Heart left ventricle (tissue), 13 donors: Measurements from ENCODE around the gene EYA4.

ENCODE experiments used
- POLR2A ChIP-seq, 2 donors: fragments of 450-650 bp; IDR thresholded peaks; one replicate each; pipeline ENCODE4 v1.6.1; 2017; ENCODE audit warnings: antibody characterized with exemption in 2 of 2, mild to moderate bottlenecking in 2 of 2, moderate library complexity in 2 of 2
- TF ChIP-seq, protein P1 (sequence below), 12 donors: fragments of 200-600 bp; sonication (generic) in 4 of 12; IDR thresholded peaks; one replicate each; pipeline versions ENCODE4 v1.5.0 to v1.8.0; 2018 to 2022; ENCODE audit warnings: antibody characterized with exemption in 12 of 12, mild to moderate bottlenecking in 5 of 12
- donor health status: ischemic (EF 13 %, LVEDD 7.1; RV severe dilation, severe dysfunction).
- donor health status: DM: no; HTN: yes; CAD: no.
- donor health status: DM: no; HTN: no; CAD: no.
- donor health status: ischemic (EF 25% LVEDD 6.9; RV normal size, moderate dysfunction).
- donor health status: ischemic (EF 25% LVEDD 5.7; RV mildly dilated, moderate dysfunction).
- donor health status: ischemic (EF 35%, LVEDD 5.7; RV mildly dilated, moderate dysfunction).
- donor health status: nonischemic (EF 11% LVEDD 7.7; RV severe dilation, severe dysfunction).
- donor health status: DM: yes; HTN: yes; CAD: no.
- donor health status: PGD.
- donor health status: ischemic (EF 29% LVEDD 5.4; RV normal size, mild dysfunction).
- donor health status: nonischemic (EF 23%, LVEDD 6.1; RV moderate dilation, normal function).

DNA sequence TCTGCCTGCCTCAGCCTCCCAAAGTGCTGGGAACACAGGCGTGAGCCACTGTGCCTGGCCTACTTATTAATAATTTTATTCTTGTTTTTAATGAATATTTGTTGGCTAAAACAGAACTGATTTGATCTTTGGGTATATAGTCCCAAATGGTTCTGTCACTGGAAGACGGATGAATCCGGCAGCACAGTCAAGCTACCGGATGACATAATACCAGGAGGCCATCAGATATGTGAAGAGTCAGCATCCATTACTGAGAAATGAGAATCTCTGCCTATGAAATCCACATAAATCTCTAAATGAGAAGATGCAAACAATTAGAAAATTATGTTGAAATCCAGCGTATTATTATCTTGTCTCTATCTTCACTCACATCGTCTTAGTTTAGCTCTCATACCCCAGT lies 263.0 kb downstream of the EYA4 start:
- TF ChIP-seq, protein P1, sequence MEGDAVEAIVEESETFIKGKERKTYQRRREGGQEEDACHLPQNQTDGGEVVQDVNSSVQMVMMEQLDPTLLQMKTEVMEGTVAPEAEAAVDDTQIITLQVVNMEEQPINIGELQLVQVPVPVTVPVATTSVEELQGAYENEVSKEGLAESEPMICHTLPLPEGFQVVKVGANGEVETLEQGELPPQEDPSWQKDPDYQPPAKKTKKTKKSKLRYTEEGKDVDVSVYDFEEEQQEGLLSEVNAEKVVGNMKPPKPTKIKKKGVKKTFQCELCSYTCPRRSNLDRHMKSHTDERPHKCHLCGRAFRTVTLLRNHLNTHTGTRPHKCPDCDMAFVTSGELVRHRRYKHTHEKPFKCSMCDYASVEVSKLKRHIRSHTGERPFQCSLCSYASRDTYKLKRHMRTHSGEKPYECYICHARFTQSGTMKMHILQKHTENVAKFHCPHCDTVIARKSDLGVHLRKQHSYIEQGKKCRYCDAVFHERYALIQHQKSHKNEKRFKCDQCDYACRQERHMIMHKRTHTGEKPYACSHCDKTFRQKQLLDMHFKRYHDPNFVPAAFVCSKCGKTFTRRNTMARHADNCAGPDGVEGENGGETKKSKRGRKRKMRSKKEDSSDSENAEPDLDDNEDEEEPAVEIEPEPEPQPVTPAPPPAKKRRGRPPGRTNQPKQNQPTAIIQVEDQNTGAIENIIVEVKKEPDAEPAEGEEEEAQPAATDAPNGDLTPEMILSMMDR (IDR thresholded peaks at IDR 0.05): no peak
- TF ChIP-seq POLR2A (IDR thresholded peaks at IDR 0.05): no peak
